ENCODE data around the gene DICER1.

The DICER1 gene

GRCh38 chr14:95134304-95134933, 22.9 kb downstream of the DICER1 start:
- Histone ChIP-seq H3K27me3 (ENCODE audit: control insufficient read depth, low read length) (no peaks in the 10 kb centered on the region), H3K4me3 (ENCODE audit: low read length) (no peak overlapping the region)

GRCh38 chr14:95133282-95133681, 24.0 kb downstream of the DICER1 start:
- H3K4me2 ChIP-seq (ENCODE audit: low read length), result no peak overlapping the region
- H3K27ac ChIP-seq (ENCODE audit: low read depth, low read length), result no peak overlapping the region
- H3K4me3 ChIP-seq (ENCODE audit: low read length), result no peak overlapping the region
- no peaks in the 10 kb centered on the region; the same call in 1 of the 2 replicates for H4K20me1 ChIP-seq (ENCODE audit: control insufficient read depth, insufficient read depth, low read depth, low read length)
- peaks cover 42% of the 10 kb centered on the region for H3K79me2 ChIP-seq (ENCODE audit: control insufficient read depth, low read length)
- H3F3A ChIP-seq (ENCODE audit: control insufficient read depth, insufficient read depth), result no peaks in the 10 kb centered on the region; the same call in 1 of the 2 replicates
- peaks cover 6% of the 10 kb centered on the region; the same call in 1 of the 2 replicates for H3K4me1 ChIP-seq (ENCODE audit: control insufficient read depth, low read length)
- peaks cover 66% of the 10 kb centered on the region for H3K36me3 ChIP-seq (ENCODE audit: control insufficient read depth, low read length)
- no peak for TF ChIP-seq CTCF (IDR thresholded peaks at IDR 0.05; ENCODE audit: low read depth, low read length, poor library complexity, severe bottlenecking)
- no peak for TF ChIP-seq EZH2phosphoT487 (IDR thresholded peaks at IDR 0.05; ENCODE audit: borderline replicate concordance, low read length)
- H3K27me3 ChIP-seq (ENCODE audit: control insufficient read depth, low read length), result no peaks in the 10 kb centered on the region
- no peaks in the 10 kb centered on the region for H3K9me2 ChIP-seq (replicated peaks; ENCODE audit: control insufficient read depth, low read length)
- H3K9me3 ChIP-seq (ENCODE audit: control insufficient read depth, insufficient read depth, low read length), result no peaks in the 10 kb centered on the region

More at GRCh38 chr14:95134304-95134933, 22.9 kb downstream of the DICER1 start:
- Histone ChIP-seq H3K36me3 (ENCODE audit: control insufficient read depth, low read length) (peaks cover 57% of the 10 kb centered on the region), H3K4me1 (ENCODE audit: control insufficient read depth, low read length) (peaks cover 11% of the 10 kb centered on the region), H4K20me1 (ENCODE audit: control insufficient read depth, insufficient read depth, low read depth, low read length) (no peaks in the 10 kb centered on the region; the same call in none of the 2 replicates), H3F3A (ENCODE audit: control insufficient read depth, insufficient read depth) (no peaks in the 10 kb centered on the region; the same call in 1 of the 2 replicates), H3K9me3 (ENCODE audit: control insufficient read depth, insufficient read depth, low read length) (no peaks in the 10 kb centered on the region), H3K9me2 (replicated peaks; ENCODE audit: control insufficient read depth, low read length) (no peaks in the 10 kb centered on the region), H3K79me2 (ENCODE audit: control insufficient read depth, low read length) (peaks cover 51% of the 10 kb centered on the region), H3K27ac (ENCODE audit: low read depth, low read length) (no peak overlapping the region), H3K4me2 (ENCODE audit: low read length) (no peak overlapping the region)
- TF ChIP-seq CTCF (IDR thresholded peaks at IDR 0.05; ENCODE audit: low read depth, low read length, poor library complexity, severe bottlenecking), result no peak

GRCh38 chr14:95132760-95133159, 24.6 kb downstream of the DICER1 start:
- Histone ChIP-seq H3K9me2 (replicated peaks; ENCODE audit: control insufficient read depth, low read length) (no peaks in the 10 kb centered on the region), H3K4me2 (ENCODE audit: low read length) (no peak overlapping the region)

More at GRCh38 chr14:95132760-95133159, 24.6 kb downstream of the DICER1 start:
- Histone ChIP-seq H3K27me3 (ENCODE audit: control insufficient read depth, low read length) (no peaks in the 10 kb centered on the region), H4K20me1 (ENCODE audit: control insufficient read depth, insufficient read depth, low read depth, low read length) (no peaks in the 10 kb centered on the region; the same call in 1 of the 2 replicates), H3K4me1 (ENCODE audit: control insufficient read depth, low read length) (peaks cover 6% of the 10 kb centered on the region; the same call in 1 of the 2 replicates), H3F3A (ENCODE audit: control insufficient read depth, insufficient read depth) (no peaks in the 10 kb centered on the region; the same call in 1 of the 2 replicates), H3K27ac (ENCODE audit: low read depth, low read length) (no peak overlapping the region), H3K79me2 (ENCODE audit: control insufficient read depth, low read length) (peaks cover 39% of the 10 kb centered on the region), H3K4me3 (ENCODE audit: low read length) (no peak overlapping the region), H3K36me3 (ENCODE audit: control insufficient read depth, low read length) (peaks cover 67% of the 10 kb centered on the region), H3K9me3 (ENCODE audit: control insufficient read depth, insufficient read depth, low read length) (no peaks in the 10 kb centered on the region)
- TF ChIP-seq EZH2phosphoT487 (IDR thresholded peaks at IDR 0.05; ENCODE audit: borderline replicate concordance, low read length) (no peak), CTCF (IDR thresholded peaks at IDR 0.05; ENCODE audit: low read depth, low read length, poor library complexity, severe bottlenecking) (no peak)

Measured in DOHH2 (cell line).